K562 (cell line): Measurements from ENCODE around the gene LIAS. TPM values are rescaled to one million over a fixed set of nuclear protein-coding genes. Genes with fewer than 3 reads are reported as not detected.

Experiments
- BRF1 ChIP-seq: IDR thresholded peaks from 3 replicates; pipeline ENCODE4 v1.6.1; 2011; ENCODE audit warnings: borderline replicate concordance, mild to moderate bottlenecking; ENCODE audit not compliant: insufficient read length; ENCODE audit errors: extremely low read depth
- CHCHD3 ChIP-seq: fragments of 250-450 bp; sonication (Bioruptor Pico); IDR thresholded peaks from 2 replicates; pipeline ENCODE4 v2.1.2; 2022; ENCODE audit warnings: mild to moderate bottlenecking
- COPS2 ChIP-seq: fragments of 450-650 bp; conservative IDR thresholded peaks from 2 replicates; pipeline ENCODE4 v1.6.1; 2016; ENCODE audit warnings: mild to moderate bottlenecking, moderate library complexity
- FOXA3 ChIP-seq, 2 experiments: fragments of 450-650 bp in 1 of 2; sonication (generic) in 1 of 2; formaldehyde crosslinking; IDR thresholded peaks in 1 of 2; conservative IDR thresholded peaks in 1 of 2; 2 replicates each; pipeline versions ENCODE4 v1.4.0 to v1.8.0; 2020 to 2022; ENCODE audit warnings: mild to moderate bottlenecking in 2 of 2, missing genetic modification reagents in 1 of 2
- FOXO4 ChIP-seq: fragments of 450-650 bp; formaldehyde crosslinking; IDR thresholded peaks from 2 replicates; pipeline ENCODE4 v1.4.0; 2020; ENCODE audit warnings: mild to moderate bottlenecking, moderate library complexity
- GTF2F1 ChIP-seq: IDR thresholded peaks from 2 replicates; pipeline ENCODE4 v1.6.1; 2011; ENCODE audit warnings: low read depth, low read length, improper control_type of control experiment
- HEY1 ChIP-seq: fragments of 250-450 bp; sonication (Bioruptor Pico); IDR thresholded peaks from 2 replicates; pipeline ENCODE4 v1.5.0; 2020; ENCODE audit warnings: mild to moderate bottlenecking, moderate library complexity, borderline replicate concordance
- NFE2 ChIP-seq: IDR thresholded peaks from 2 replicates; pipeline ENCODE4 v1.6.1; 2014; ENCODE audit warnings: antibody characterized with exemption, low read depth
- NKRF ChIP-seq: fragments of 450-650 bp; IDR thresholded peaks from 2 replicates; pipeline ENCODE4 v1.6.1; 2016; ENCODE audit warnings: borderline replicate concordance
- SP1 ChIP-seq: sonication (generic); formaldehyde crosslinking; IDR thresholded peaks from 2 replicates; pipeline ENCODE4 v1.8.1; 2022; ENCODE audit warnings: mild to moderate bottlenecking, missing genetic modification reagents
- SPI1 ChIP-seq: IDR thresholded peaks from 2 replicates; pipeline ENCODE4 v1.6.1; 2011; ENCODE audit warnings: low read depth, low read length, control low read depth, borderline replicate concordance
- TCF3 ChIP-seq: sonication (generic); formaldehyde crosslinking; IDR thresholded peaks from 2 replicates; pipeline ENCODE4 v1.4.0; 2020; ENCODE audit warnings: mild to moderate bottlenecking, missing genetic modification reagents
- TSC22D4 ChIP-seq: fragments of 450-650 bp; IDR thresholded peaks from 2 replicates; pipeline ENCODE4 v1.6.1; 2016; ENCODE audit warnings: missing genetic modification characterization, missing biosample characterization, control low read depth
- ZBED1 ChIP-seq: IDR thresholded peaks from 2 replicates; pipeline ENCODE4 v1.6.1; 2014
- ZKSCAN3 ChIP-seq: fragments of 250-450 bp; sonication (Bioruptor Pico); IDR thresholded peaks from 2 replicates; pipeline ENCODE4 v1.4.0; 2020
- ZNF740 ChIP-seq, 3 experiments: fragments of 200-800 bp in 1 of 3; sonication (Bioruptor generic) in 1 of 3; sonication (generic) in 1 of 3; formaldehyde crosslinking in 1 of 3; IDR thresholded peaks; 2 replicates each; pipeline versions ENCODE4 v1.6.1 to v1.8.0; 2016 to 2022; ENCODE audit warnings: mild to moderate bottlenecking in 2 of 3, missing compliant biosample characterization in 2 of 3, missing genetic modification characterization in 2 of 3, missing genetic modification reagents in 1 of 3
- ZNF75A ChIP-seq: fragments of 450-650 bp; formaldehyde crosslinking; IDR thresholded peaks from 2 replicates; pipeline ENCODE4 v1.4.0; 2020; ENCODE audit warnings: mild to moderate bottlenecking
- polyA plus RNA-seq, 8 experiments: library from polyadenylated mRNA; depleted of rRNA in 4 of 8; stranded (reverse) in 5 of 8; unstranded in 3 of 8; fragments of >200 nt; fragmentation: Nextera tagmentation in 2 of 8; fragmentation: Illumina TruSeq in 1 of 8; extraction: Ambion mirVana in 2 of 8; extraction: Trizol in 1 of 8; gene quantifications; 2 replicates each; pipeline versions ENCODE4 v1.2.1 to v1.2.3, GENCODE V29; 2011 to 2014; ENCODE audit warnings: inconsistent platforms in 1 of 8, missing spikeins in 1 of 8
- total RNA-seq, 7 experiments: library from RNA; depleted of rRNA in 6 of 7; stranded (reverse); fragments of >200 nt in 6 of 7; fragmentation: Illumina TruSeq in 2 of 7; extraction: Trizol in 2 of 7; gene quantifications; 2 replicates each; pipeline versions ENCODE4 v1.2.1 to v1.2.3, GENCODE V29; 2011 to 2021; ENCODE audit warnings: low replicate concordance in 1 of 7
- TF ChIP-seq, protein P1 (sequence below): fragments of 450-650 bp; formaldehyde crosslinking; IDR thresholded peaks from 2 replicates; pipeline ENCODE4 v1.4.0; 2020; ENCODE audit warnings: mild to moderate bottlenecking, mixed read lengths
- TF ChIP-seq, protein P2 (sequence below): fragments of 450-650 bp; IDR thresholded peaks from 2 replicates; pipeline ENCODE4 v1.6.1; 2017; ENCODE audit warnings: mild to moderate bottlenecking, moderate library complexity
- TF ChIP-seq, protein P3 (sequence below): sonication (generic); formaldehyde crosslinking; IDR thresholded peaks from 2 replicates; pipeline ENCODE4 v1.9.0; 2022; ENCODE audit warnings: mild to moderate bottlenecking, missing genetic modification reagents

Gene LIAS
- total and polyA plus RNA-seq, 9 of the 15 experiments (the other 6 are each of a cell fraction or from before 2014, with no cell fraction given): 21.9 to 57.1 (median 42.1) TPM

- TF ChIP-seq, protein P1, sequence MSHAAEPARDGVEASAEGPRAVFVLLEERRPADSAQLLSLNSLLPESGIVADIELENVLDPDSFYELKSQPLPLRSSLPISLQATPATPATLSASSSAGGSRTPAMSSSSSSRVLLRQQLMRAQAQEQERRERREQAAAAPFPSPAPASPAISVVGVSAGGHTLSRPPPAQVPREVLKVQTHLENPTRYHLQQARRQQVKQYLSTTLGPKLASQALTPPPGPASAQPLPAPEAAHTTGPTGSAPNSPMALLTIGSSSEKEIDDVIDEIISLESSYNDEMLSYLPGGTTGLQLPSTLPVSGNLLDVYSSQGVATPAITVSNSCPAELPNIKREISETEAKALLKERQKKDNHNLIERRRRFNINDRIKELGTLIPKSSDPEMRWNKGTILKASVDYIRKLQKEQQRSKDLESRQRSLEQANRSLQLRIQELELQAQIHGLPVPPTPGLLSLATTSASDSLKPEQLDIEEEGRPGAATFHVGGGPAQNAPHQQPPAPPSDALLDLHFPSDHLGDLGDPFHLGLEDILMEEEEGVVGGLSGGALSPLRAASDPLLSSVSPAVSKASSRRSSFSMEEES (CRISPR knock-in tag): no peak
- TF ChIP-seq, protein P2, sequence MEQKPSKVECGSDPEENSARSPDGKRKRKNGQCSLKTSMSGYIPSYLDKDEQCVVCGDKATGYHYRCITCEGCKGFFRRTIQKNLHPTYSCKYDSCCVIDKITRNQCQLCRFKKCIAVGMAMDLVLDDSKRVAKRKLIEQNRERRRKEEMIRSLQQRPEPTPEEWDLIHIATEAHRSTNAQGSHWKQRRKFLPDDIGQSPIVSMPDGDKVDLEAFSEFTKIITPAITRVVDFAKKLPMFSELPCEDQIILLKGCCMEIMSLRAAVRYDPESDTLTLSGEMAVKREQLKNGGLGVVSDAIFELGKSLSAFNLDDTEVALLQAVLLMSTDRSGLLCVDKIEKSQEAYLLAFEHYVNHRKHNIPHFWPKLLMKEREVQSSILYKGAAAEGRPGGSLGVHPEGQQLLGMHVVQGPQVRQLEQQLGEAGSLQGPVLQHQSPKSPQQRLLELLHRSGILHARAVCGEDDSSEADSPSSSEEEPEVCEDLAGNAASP: no peak
- TF ChIP-seq COPS2: no peak
- TF ChIP-seq CHCHD3 (CRISPR knock-in tag): 0 out of 2 replicates have a peak, but pooled peaks have one; percentile 24
- TF ChIP-seq NFE2: no peak
- no peak for TF ChIP-seq TCF3 (CRISPR knock-in tag)
- TF ChIP-seq TSC22D4 (tag): no peak
- TF ChIP-seq ZNF740 (CRISPR knock-in tag; IDR thresholded peaks at IDR 0.05): peak; percentile 41; the same call in 1 of the 2 replicates
- TF ChIP-seq ZNF740 (tag; IDR thresholded peaks at IDR 0.05): no peak
- peak; percentile 70; the same call in 1 of the 2 replicates for TF ChIP-seq ZBED1
- TF ChIP-seq FOXA3 (CRISPR knock-in tag; conservative IDR thresholded peaks at IDR 0.05 in 1 of 2, IDR thresholded peaks at IDR 0.05 in 1 of 2): no peak
- TF ChIP-seq BRF1: no peak
- TF ChIP-seq ZNF75A (CRISPR knock-in tag): no peak
- TF ChIP-seq NKRF: peak; percentile 52; the same call in 1 of the 2 replicates
- TF ChIP-seq FOXO4: no peak
- TF ChIP-seq, protein P3, sequence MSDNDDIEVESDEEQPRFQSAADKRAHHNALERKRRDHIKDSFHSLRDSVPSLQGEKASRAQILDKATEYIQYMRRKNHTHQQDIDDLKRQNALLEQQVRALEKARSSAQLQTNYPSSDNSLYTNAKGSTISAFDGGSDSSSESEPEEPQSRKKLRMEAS (CRISPR knock-in tag): peak; percentile 79
- TF ChIP-seq ZKSCAN3 (CRISPR knock-in tag): no peak
- peak; percentile 71; the same call in 1 of the 2 replicates for TF ChIP-seq SPI1
- TF ChIP-seq GTF2F1: peak; percentile 94
- no peak for TF ChIP-seq HEY1 (CRISPR knock-in tag)
- peak; percentile 90 for TF ChIP-seq SP1
Observed at GRCh38 chr4:39458505-39459300, at the start of gene LIAS, which contains the start of gene RPL9 (continued).
